Thyroid gland (tissue), 4 donors: ENCODE measurements around the gene GFRA1. TPM values are rescaled to one million over a fixed set of nuclear protein-coding genes. Genes with fewer than 3 reads are reported as not detected.

Source experiments
- DNase-seq, 2 donors: peaks; one replicate each; pipeline ENCODE4 v3.0.0-alpha.2; 2019
- H3K27ac ChIP-seq, 3 donors: fragments of 200-600 bp; sonication (generic); 1 replicate in 2 of 3; 2 replicates in 1 of 3; pipeline ENCODE4 v1.5.1; 2016 to 2019; ENCODE audit warnings: mild to moderate bottlenecking in 1 of 3, moderate library complexity in 1 of 3
- H3K27me3 ChIP-seq: fragments of 200-600 bp; sonication (generic); one replicate; pipeline ENCODE4 v1.5.1; 2019
- H3K36me3 ChIP-seq, 2 donors: fragments of 200-600 bp; sonication (generic); one replicate each; pipeline ENCODE4 v1.5.1; 2016 to 2019
- H3K4me1 ChIP-seq, 2 donors: fragments of 200-600 bp; sonication (generic); one replicate each; pipeline ENCODE4 v1.5.1; 2017 to 2019
- H3K4me3 ChIP-seq, 3 donors: fragments of 200-600 bp; sonication (generic); replicated peaks in 1 of 3; 1 replicate in 2 of 3; 2 replicates in 1 of 3; pipeline ENCODE4 v1.5.1; 2016; ENCODE audit warnings: mild to moderate bottlenecking in 1 of 3
- H3K9me3 ChIP-seq: fragments of 200-600 bp; sonication (generic); one replicate; pipeline ENCODE4 v1.5.1; 2017
- POLR2A ChIP-seq, 2 donors: fragments of 450-650 bp; IDR thresholded peaks; one replicate each; pipeline ENCODE4 v1.6.1; 2017; ENCODE audit warnings: antibody characterized with exemption in 2 of 2, mild to moderate bottlenecking in 2 of 2, moderate library complexity in 1 of 2
- WGBS, 2 donors: methylation state at CpG; one replicate each; pipeline ENCODE4 v1.1.5; 2017; 5-methylcytosine and 5-hydroxymethylcytosine counted together
- intact Hi-C: fragments of 100-400 bp; cut with DNase I; formaldehyde crosslinking; loops from one replicate; pipeline ENCODE4 v1.15.1; 2023
- total RNA-seq, 4 donors: library from RNA; depleted of rRNA; stranded (reverse); fragments of >200 nt; gene quantifications; one replicate each; pipeline ENCODE4 v1.2.3, GENCODE V29; 2016
- TF ChIP-seq, protein P1 (sequence below), 6 experiments: fragments of 200-600 bp in 3 of 6; fragments of 450-650 bp in 3 of 6; sonication (generic) in 3 of 6; IDR thresholded peaks; one replicate each; pipeline ENCODE4 v1.5.1; 2016 to 2019; ENCODE audit warnings: antibody characterized with exemption in 6 of 6, mild to moderate bottlenecking in 2 of 6, inconsistent platforms in 1 of 6, moderate library complexity in 1 of 6

Gene GFRA1
- total RNA-seq, 4 donors from 2014 or later: 4.4 to 18.0 (median 5.5) TPM

DNA sequence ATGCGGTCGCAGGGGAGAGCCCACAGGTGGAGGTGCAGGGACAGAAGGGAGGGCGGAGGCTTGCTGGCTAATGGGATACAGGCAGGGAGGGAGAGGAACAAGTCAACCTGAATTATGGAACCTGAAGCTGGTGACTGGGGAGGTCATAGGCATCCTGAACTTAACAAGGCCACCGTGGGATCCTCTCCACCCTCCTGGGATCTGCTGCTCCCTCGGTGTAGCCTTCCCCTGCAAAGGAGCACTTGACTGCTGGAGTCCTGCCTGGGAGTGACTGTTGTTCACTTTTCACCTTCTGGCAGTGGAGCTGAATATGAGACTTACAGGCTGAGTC, 223.1 kb downstream of the GFRA1 start:
- H3K4me1 ChIP-seq: no peaks in the 10 kb centered on the region
- no peaks in the 10 kb centered on the region for H3K27me3 ChIP-seq
- no peak for TF ChIP-seq POLR2A (IDR thresholded peaks at IDR 0.05)
- TF ChIP-seq, protein P1, sequence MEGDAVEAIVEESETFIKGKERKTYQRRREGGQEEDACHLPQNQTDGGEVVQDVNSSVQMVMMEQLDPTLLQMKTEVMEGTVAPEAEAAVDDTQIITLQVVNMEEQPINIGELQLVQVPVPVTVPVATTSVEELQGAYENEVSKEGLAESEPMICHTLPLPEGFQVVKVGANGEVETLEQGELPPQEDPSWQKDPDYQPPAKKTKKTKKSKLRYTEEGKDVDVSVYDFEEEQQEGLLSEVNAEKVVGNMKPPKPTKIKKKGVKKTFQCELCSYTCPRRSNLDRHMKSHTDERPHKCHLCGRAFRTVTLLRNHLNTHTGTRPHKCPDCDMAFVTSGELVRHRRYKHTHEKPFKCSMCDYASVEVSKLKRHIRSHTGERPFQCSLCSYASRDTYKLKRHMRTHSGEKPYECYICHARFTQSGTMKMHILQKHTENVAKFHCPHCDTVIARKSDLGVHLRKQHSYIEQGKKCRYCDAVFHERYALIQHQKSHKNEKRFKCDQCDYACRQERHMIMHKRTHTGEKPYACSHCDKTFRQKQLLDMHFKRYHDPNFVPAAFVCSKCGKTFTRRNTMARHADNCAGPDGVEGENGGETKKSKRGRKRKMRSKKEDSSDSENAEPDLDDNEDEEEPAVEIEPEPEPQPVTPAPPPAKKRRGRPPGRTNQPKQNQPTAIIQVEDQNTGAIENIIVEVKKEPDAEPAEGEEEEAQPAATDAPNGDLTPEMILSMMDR (IDR thresholded peaks at IDR 0.05): no peak
- no peak for DNase-seq
- H3K9me3 ChIP-seq: no peaks in the 10 kb centered on the region
- 64 to 71% methylated on average over 5 of the region's 5 CpGs for WGBS, 2 donors
- intact Hi-C loops: no loop called here
- no peak overlapping the region for H3K4me3 ChIP-seq
- H3K36me3 ChIP-seq: no peaks in the 10 kb centered on the region
- H3K27ac ChIP-seq: no peak overlapping the region

DNA sequence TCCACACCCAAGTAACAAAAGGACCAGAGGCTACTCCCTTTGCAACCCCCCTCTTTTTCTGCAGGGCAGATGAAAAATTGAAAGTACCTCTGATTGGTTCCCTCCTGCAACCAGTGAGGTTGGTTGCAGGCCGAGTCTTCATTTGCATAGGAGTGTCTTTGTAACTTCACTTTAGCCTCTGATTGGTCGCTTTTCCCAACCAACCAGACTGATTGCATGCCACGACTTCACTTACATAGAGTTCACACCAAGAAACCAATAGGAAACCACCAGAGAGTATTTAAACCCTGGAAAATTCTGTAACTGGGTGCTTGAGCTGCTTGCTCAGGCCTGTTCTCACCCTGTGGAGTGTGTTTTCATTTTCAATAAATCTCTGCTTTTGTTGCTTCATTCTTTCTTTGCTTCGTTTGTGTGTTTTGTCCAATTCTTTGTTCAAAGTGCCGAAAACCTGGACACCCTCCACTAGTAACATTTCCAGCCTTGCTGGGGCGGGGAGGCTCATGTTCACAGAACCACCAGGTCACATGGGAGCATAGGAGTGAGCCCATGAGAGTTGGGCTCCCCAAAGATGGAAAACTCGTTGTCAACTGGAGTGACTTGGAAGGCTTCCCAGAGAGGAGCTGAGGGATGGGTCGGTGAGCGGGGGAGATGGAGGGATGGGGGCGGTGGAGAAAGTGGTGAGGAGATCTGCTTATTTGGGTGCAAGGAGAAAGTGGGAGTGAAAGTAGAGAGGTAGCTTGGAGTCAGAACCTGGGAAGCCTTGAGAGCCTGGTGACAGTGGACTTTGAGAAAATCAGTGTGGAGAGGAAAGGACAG, 223.6 kb downstream of the GFRA1 start:
- Histone ChIP-seq H3K36me3 (no peaks in the 10 kb centered on the region), H3K9me3 (no peaks in the 10 kb centered on the region), H3K27me3 (no peaks in the 10 kb centered on the region), H3K4me3 (no peak overlapping the region), H3K27ac (no peak overlapping the region), H3K4me1 (no peaks in the 10 kb centered on the region)
- DNase-seq: no peak
- 57 to 62% methylated on average over 10 of the region's 10 CpGs for WGBS, 2 donors
- intact Hi-C loops: no loop called here
- TF ChIP-seq, protein P1 (IDR thresholded peaks at IDR 0.05): no peak
- no peak for TF ChIP-seq POLR2A (IDR thresholded peaks at IDR 0.05)

DNA sequence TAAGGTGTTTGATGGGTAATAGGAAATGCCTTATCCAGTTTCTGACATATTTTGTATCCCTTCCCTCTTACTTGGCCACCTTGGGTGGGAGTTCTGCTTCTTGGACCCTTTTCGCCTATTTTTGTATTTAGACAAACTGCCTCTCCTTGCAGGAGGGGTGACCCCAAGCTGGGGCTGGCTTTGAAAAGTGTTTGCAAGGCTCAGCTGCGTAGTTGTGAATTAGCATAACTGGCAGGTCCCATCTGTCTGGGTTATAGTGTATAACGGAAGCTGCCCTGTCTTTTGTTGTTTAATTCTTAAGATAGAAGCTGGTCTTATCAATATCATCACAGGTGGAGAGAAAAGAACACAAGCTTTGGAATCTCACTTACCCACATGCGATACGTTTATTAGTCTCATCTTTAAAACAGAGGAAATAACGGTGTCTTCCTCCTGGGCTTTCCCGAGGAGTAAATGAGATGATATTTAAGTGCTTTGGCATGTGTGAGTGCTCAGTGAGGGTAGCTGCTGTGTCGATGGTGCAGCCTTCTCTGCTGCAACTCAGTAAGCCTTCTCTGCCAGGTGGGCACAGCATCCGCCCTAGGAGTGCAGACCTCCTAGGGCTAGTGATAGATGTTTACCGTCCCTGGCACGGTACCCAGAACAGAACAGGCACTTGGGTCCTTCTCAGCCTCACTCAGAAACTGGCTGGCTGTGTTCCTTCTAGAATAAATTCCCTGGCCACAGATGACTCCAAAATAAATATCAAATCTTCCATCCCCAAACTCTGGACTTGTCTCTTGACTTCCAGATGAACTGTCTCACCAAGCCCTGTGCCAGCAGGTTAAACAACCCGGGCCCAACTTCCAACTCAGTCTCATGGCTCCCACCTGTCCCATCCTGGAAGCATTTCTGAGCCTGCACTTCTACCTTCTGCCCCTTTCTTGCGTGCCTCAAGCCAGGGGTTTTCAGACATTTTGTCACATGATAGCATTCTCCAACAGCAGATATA, 227.3 kb downstream of the GFRA1 start:
- no peak overlapping the region for H3K27ac ChIP-seq
- DNase-seq: no peak
- intact Hi-C loops: no loop called here
- no peaks in the 10 kb centered on the region for H3K36me3 ChIP-seq
- WGBS, 2 donors: 76 to 77% methylated on average over 13 of the region's 13 CpGs
- H3K9me3 ChIP-seq: no peaks in the 10 kb centered on the region
- no peak overlapping the region for H3K4me3 ChIP-seq
- TF ChIP-seq, protein P1 (IDR thresholded peaks at IDR 0.05): no peak
- TF ChIP-seq POLR2A (IDR thresholded peaks at IDR 0.05): no peak
- no peaks in the 10 kb centered on the region for H3K27me3 ChIP-seq
- no peaks in the 10 kb centered on the region for H3K4me1 ChIP-seq

DNA sequence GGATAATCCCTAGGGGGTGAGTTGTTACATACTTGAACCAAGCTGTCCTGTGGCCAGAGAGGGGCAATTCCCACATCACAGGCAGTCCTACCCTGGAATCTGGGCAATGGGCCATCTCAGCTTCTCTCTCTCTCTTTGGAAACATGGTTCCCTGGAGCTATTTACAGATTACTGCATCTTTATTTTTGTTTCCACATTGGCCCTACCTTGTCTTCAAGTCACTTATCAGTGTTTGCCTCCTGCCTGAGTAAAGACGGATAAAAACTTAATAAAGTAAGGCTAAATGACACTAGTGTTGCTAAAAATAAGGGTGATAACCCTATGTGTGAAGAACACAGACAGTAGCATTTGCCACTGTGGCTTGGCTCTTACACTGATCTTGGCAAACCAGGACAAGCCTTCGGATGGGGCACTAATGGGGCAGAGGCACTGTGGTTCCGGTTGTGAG, 228.2 kb downstream of the GFRA1 start:
- Histone ChIP-seq H3K4me1 (no peaks in the 10 kb centered on the region), H3K4me3 (no peak overlapping the region), H3K27ac (no peak overlapping the region), H3K36me3 (no peaks in the 10 kb centered on the region), H3K27me3 (no peaks in the 10 kb centered on the region), H3K9me3 (no peaks in the 10 kb centered on the region)
- intact Hi-C loops: no loop called here
- TF ChIP-seq POLR2A (IDR thresholded peaks at IDR 0.05): no peak
- TF ChIP-seq, protein P1 (IDR thresholded peaks at IDR 0.05): no peak
- WGBS, 2 donors: 78 to 85% methylated on average over 3 of the region's 3 CpGs
- DNase-seq: no peak
